ENCODE results near the gene ARMC10.

DNA sequence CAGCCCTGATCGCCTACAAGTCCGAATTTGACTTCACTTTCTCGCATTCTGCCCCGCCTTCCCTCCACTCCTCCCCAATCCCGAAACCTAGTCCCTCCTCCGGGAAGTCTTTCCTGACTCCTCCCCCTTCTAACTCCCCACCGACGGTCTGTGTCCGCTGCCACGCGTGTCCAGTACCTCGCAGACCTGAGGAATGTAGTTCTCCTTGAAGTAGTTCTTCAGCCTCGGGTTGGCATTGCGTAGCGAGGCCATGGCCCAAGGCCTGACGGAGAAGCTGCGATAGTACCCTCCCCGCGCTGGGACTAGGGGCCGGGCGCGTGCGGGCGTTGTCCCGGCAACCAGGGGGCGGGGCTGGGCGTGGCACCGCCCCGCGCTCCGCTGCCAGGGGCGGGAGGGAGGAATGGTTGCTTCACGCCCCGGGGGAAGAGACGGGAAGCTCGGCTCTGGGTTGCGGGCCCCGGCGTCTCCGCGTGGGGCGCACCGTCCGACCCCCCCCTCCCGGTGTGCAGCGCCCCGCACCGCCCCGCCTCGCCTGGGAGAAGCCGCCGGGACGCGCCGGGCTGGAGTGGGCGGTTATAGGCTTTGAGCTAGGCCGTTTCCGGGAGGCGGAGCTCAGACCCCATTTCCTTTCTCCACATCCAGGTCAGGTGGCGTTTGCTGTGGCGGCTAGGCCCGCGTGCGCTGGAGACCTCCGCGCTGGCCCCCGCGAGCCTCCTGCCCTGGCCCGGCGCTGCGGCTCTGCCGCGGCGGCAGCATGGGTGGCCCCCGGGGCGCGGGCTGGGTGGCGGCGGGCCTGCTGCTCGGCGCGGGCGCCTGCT, at the start of gene ARMC10, which contains the start of gene FBXL13:
- TF ChIP-seq GATA3 (IDR thresholded peaks at IDR 0.05; ENCODE audit: low read depth, low read length) = no peak
- TF ChIP-seq GATA2 (IDR thresholded peaks at IDR 0.05; ENCODE audit: low read depth, low read length) = no peak; the same call in 1 of the 2 replicates

Measured in SH-SY5Y (cell line).